ENCODE data around the gene CCDC116.
A peak's percentile ranks its signal among the peaks of the same experiment; 100 is the strongest.
"Not testable (repeated sequence)": the region's sequence is repeated elsewhere in the genome, so short reads cannot be mapped to it uniquely, and the experiment has no call there.

The CCDC116 gene

DNA sequence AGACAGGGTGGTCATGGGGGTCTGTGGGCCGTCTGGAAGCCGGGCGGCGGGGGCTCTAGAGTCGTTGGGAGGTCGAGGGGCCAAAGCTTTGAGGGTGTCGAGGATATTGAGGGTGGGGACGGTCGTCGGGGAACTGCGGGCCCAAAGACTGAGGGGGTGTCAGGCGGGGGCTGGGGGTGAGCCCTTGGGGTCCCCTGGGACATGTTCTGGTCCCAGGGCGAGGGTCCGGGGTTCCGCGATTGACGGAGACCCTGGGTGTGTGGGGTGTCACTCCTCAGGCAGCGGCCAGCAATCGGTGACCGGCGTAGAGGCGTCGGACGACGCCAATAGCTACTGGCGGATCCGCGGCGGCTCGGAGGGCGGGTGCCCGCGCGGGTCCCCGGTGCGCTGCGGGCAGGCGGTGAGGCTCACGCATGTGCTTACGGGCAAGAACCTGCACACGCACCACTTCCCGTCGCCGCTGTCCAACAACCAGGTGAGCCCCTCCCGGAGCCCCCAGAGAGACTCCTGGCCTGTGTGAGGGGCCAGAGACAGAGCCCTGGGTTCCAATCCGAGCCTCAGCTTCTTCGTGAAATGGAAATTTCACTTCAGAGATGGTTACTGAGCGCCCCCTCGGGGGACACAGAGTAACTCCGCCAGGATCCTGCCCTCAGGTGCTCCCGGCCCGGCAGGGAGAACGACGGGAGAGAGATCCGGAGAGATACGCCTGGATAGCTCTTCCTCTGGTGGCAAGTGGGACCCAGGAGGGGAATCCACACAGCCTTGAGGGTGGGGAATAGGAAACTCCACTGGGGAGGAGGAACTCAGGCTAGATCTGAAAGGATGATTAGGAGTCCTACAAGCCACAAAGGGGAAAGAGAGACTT lies 10.3 kb downstream of the CCDC116 start:
- DNase-seq (ENCODE audit: low spot score), result no peak
- peak overlapping the region; percentile 46 to 76 for H3K27ac ChIP-seq
- peak overlapping the region; percentile 74 for H3K4me3 ChIP-seq
- TF ChIP-seq, protein P1, sequence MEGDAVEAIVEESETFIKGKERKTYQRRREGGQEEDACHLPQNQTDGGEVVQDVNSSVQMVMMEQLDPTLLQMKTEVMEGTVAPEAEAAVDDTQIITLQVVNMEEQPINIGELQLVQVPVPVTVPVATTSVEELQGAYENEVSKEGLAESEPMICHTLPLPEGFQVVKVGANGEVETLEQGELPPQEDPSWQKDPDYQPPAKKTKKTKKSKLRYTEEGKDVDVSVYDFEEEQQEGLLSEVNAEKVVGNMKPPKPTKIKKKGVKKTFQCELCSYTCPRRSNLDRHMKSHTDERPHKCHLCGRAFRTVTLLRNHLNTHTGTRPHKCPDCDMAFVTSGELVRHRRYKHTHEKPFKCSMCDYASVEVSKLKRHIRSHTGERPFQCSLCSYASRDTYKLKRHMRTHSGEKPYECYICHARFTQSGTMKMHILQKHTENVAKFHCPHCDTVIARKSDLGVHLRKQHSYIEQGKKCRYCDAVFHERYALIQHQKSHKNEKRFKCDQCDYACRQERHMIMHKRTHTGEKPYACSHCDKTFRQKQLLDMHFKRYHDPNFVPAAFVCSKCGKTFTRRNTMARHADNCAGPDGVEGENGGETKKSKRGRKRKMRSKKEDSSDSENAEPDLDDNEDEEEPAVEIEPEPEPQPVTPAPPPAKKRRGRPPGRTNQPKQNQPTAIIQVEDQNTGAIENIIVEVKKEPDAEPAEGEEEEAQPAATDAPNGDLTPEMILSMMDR (IDR thresholded peaks at IDR 0.05), result no peak

DNA sequence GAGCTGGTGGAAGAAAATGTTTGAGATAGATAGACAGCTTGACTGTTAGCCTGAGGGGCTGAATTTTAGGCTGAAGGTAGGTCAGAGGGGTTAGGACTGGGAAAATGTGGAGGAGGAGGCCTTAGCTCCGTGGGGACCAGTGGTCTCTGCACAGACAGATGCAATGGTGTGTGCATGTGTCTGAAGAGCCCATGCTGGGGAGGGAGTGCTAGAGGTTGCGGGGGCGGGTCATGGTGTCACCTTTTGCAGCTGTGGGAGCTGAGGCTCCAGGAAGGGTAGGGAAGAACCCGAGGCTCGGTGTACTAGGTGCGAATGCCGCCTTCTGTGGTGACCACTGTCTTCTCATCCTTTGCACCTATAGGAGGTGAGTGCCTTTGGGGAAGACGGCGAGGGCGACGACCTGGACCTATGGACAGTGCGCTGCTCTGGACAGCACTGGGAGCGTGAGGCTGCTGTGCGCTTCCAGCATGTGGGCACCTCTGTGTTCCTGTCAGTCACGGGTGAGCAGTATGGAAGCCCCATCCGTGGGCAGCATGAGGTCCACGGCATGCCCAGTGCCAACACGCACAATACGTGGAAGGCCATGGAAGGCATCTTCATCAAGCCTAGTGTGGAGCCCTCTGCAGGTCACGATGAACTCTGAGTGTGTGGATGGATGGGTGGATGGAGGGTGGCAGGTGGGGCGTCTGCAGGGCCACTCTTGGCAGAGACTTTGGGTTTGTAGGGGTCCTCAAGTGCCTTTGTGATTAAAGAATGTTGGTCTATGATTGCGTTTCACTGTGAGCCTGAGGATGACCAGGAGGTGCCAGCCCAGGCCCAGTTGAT lies 11.2 kb downstream of the CCDC116 start:
- peak overlapping the region; percentile 74 for H3K4me3 ChIP-seq

DNA sequence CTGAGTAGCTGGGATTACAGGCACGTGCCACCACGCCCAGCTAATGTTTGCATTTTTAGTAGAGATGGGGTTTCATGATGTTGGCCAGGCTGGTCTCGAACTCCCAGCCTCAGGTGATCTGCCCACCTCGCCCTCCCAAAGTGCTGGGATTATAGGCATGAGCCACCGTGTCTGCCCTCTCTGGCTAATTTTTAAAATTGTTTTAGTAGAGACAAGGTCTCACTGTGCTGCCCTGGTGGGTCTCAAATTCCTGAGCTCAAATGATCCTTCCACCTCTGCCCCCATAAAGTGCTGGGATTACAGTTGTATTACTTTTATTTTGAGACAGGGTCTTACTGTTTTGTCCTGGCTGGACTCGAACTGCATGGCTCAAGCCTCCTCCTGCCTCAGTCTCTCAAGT lies 13.0 kb downstream of the CCDC116 start:
- not testable (repeated sequence) for H3K27ac ChIP-seq; DNase-seq (ENCODE audit: low spot score); H3K4me3 ChIP-seq

More for the DNA sequence above, 11.2 kb downstream of the CCDC116 start:
- TF ChIP-seq, protein P1 (IDR thresholded peaks at IDR 0.05), result no peak
- no peak for DNase-seq (ENCODE audit: low spot score)
- H3K27ac ChIP-seq, result no peak overlapping the region

DNA sequence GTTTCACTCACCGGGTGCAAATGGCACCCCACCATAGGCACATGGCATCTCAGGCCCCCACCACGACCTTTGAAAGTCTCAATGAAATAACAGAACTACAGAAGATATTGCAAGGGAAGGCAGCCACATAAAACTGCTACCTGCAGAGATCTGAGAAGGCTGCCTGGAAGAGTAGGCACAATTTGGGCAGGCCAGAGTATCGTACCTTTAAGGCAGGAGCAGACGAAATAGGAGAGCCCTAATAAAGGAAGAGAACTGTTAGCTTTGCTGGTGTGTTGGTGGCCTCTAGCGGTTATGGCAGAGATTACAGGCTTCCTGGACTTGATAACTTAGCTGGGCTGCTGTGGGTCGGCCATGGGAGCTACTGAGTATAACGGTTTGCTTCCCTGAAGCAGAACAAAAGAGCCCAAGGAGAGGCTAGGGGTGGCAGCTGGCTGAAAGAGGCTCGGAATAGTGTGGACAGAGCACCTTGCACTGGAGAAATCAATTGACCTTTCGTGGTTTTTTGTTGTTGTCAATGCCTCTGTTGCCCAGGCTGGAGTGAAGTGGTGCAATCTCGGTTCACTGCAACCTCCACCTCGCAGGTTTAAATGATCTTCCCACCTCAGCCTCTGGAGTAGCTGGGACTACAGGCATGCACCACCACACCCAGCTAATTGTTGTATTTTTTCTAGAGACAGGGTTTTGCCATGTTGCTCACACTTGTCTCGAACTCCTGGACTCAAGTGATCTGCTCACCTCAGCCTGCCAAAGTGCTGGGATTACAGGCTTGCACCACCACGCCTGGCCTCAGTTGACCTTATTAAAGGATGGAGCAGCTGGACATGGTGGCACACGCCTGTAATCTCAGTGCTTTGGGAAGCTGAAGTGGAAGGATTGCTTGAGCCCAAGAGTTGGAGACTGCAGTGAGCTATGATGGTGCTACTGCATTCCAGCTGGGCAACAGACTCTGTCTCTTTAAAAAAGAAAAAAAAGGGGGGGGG lies 14.3 kb downstream of the CCDC116 start:
- DNase-seq (ENCODE audit: low spot score), result no peak
- TF ChIP-seq, protein P1 (IDR thresholded peaks at IDR 0.05), result peak; percentile 70
- Histone ChIP-seq H3K27ac (no peak overlapping the region), H3K4me3 (no peak overlapping the region)

DNA sequence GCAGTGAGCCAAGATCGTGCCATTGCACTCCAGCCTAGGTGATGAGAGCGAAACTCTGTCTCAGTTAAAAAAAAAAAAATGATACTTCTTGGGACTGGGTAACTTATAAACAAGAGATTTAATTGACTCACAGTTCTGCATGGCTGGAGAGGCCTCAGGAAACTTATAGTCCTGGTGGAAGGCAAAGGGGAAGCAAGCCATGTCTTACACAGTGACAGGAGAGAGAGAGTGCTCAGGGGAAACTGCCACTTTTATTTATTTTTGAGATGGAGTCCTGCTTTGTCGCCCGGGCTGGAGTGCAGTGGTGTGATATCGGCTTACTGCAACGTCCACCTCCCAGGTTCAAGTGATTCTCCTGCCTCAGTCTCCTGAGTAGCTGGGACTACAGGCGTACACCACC lies 17.7 kb downstream of the CCDC116 start:
- Histone ChIP-seq H3K4me3 (no peak overlapping the region), H3K27ac (no peak overlapping the region)
- TF ChIP-seq, protein P1 (IDR thresholded peaks at IDR 0.05), result no peak
- no peak for DNase-seq (ENCODE audit: low spot score)

DNA sequence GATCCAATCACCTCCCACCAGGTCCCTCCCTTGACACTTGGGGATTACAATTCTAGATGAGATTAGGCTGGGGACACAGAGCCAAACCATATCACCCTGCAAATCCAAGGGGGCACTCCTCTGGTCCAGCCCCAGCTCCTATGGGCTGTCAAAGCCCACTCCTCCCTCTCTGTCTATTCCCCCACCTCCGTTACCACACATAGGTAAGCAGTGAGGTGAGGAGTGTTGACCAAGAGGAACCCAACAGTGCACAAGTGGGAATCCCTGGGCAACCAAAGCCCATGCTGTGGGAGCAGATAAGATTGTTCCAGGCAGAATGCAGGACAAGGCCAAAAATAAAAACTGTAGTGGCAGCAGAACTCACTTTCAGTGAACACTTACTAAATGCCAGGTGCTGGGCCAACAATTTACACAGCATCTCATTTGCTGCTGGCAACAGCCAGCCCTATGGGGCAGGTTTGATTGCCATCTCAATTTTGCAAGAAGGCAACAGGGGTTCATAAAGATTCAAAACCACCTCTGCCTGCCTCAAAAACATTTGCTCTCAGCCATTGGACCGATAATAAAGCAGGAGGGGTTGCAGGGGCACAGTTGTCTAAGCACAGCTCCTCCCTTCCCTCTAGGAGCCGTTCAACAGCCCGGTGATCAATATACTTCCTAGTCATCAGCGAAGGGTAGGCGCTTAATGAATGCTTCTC lies 18.4 kb downstream of the CCDC116 start:
- H3K4me3 ChIP-seq, result peak overlapping the region; percentile 86
- TF ChIP-seq, protein P1 (IDR thresholded peaks at IDR 0.05), result no peak
- no peak overlapping the region for H3K27ac ChIP-seq
- DNase-seq (ENCODE audit: low spot score), result no peak

Data from coronary artery (tissue), 2 donors.